DLD1 (cell line): ENCODE data around the gene TCEA3.

Experiments
- in situ Hi-C: cut with HindIII; loops from 2 replicates; pipeline ENCODE4 v1.10.0; 2017; ENCODE audit warnings: low sequenced_read_pairs

TCEA3 gene

GRCh38 chr1:23422241-23422877 is 2.2 kb downstream of the TCEA3 start:
- in situ Hi-C loops = loop anchor here (10.0 kb wide), 1 partner anchor 88 kb away; no protein-coding TSS in a partner anchor

- in situ Hi-C loops = loop anchor here (10.0 kb wide), 1 partner anchor 87 kb away; no protein-coding TSS in a partner anchor
Measured at GRCh38 chr1:23421753-23422240, 2.8 kb downstream of the TCEA3 start.

DNA sequence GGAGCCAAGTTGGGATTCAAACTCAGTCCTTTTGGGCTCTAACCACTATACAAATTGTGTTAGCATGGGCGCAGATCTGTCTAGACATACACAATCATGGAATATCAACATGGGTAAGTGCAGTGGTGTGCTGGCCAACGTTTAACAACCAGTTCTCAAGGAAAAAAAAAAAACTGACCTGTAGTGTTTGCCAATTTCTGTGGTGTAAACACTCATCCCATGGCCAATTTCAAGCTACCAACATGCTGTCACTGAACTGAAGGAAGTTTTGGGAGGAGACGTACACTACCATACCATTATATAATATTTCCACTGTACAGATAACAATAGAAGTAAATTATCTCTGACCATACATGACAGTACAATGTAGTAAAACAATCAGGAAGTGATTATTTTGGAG is 3.2 kb downstream of the TCEA3 start:
- in situ Hi-C loops = loop anchor here (10.0 kb wide), 1 partner anchor 87 kb away; no protein-coding TSS in a partner anchor

DNA sequence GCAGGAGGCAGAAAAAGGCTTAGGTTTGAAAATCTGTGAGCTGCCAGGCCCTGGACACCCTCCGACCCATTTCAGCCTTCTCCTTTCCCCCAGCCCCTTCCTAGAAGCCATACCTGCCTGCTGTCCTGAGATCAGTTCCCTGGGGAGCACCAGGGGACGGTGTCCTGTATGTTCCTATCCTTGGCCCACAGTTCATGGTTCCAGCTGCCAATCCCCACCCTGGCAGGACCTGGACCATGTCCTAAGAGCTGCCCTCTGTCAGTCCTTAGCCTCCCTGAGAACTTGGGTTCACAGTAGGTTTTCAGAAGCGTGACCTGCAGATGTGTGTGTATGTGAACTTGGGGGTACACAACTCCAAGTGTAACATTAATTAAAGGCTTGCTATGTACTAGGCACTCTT is 3.8 kb downstream of the TCEA3 start:
- in situ Hi-C loops = loop anchor here (10.0 kb wide), 1 partner anchor 86 kb away; no protein-coding TSS in a partner anchor

DNA sequence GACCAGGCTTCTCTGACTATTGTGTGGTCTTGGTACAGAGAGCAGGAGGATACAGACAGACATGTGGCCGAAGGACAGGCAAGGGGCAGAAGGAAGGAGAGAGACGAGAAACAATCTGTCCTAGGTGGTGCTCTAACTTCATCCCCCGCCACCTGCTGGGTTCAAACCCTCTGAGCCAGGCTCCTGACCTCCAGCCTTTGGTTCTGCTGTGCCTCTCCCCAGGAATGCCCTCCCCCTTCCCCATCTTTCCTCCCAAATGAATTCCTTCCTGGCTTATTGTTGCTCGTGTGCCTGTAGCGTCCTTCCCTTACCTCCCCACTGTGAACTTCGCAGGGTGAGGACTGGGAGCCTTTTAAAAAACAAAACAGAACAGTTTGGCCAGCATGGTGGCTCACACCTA is 5.4 kb downstream of the TCEA3 start:
- in situ Hi-C loops = no loop called here

GRCh38 chr1:23417570-23417969 is 7.0 kb downstream of the TCEA3 start:
- in situ Hi-C loops = no loop called here

DNA sequence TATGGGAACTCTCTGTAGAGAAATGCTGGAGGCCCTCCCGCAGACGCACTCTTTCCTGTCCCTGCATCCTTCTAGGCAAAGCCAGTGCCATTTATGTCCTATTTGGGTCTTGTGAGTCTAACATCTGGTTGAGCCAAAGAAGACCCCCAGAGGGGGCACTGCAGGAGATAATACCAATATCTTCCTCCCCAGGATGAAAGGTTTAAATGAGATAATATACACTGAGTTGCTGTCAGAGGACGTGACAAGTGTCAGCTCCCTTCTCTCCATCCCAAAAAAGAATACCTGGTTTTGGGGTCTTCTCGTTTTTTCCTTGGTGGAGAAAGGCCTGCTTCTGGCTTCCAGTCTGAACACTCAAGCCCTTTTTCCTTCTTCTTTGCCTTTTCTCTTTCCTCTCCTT is 7.6 kb downstream of the TCEA3 start:
- in situ Hi-C loops = no loop called here

- in situ Hi-C loops = no loop called here
Measured at GRCh38 chr1:23408797-23409290, 15.7 kb downstream of the TCEA3 start.

GRCh38 chr1:23407016-23407630 is 17.4 kb downstream of the TCEA3 start:
- in situ Hi-C loops = no loop called here

- in situ Hi-C loops = no loop called here
Measured at GRCh38 chr1:23405946-23406345, 18.6 kb downstream of the TCEA3 start.

- in situ Hi-C loops = no loop called here
Measured at GRCh38 chr1:23403735-23404486, 20.6 kb downstream of the TCEA3 start.

DNA sequence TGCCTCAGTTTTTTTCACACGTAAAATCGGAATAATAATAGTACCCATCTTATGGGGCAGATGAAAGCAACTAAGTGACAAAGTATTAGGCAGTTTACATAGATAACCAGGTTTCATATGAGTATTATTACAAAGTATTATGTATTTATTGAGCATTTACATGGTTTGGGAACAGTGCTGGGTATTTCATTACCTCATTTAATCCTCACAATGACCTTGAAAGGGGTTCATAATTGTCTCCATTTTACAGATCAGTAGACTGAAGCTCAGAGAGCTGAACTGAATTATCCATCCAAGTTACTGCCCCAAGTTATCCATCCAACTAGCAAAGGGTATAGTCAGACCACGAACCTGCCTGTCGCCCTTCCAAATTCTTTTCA is 21.2 kb downstream of the TCEA3 start:
- in situ Hi-C loops = no loop called here

DNA sequence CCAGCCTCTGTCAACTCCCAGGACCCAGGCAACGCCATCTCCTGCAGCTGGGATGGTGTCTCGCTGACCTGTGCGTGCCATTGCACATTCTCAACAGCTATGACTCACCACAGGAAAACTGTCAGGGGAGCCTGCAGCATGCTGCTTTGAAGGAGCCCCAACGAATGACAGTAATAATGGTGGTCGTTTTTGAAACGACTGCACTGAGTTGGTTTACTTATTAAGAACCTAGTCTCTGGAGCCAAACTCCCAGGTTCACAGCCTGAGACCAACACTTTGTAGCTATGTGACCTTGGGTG is 21.6 kb downstream of the TCEA3 start:
- in situ Hi-C loops = no loop called here

DNA sequence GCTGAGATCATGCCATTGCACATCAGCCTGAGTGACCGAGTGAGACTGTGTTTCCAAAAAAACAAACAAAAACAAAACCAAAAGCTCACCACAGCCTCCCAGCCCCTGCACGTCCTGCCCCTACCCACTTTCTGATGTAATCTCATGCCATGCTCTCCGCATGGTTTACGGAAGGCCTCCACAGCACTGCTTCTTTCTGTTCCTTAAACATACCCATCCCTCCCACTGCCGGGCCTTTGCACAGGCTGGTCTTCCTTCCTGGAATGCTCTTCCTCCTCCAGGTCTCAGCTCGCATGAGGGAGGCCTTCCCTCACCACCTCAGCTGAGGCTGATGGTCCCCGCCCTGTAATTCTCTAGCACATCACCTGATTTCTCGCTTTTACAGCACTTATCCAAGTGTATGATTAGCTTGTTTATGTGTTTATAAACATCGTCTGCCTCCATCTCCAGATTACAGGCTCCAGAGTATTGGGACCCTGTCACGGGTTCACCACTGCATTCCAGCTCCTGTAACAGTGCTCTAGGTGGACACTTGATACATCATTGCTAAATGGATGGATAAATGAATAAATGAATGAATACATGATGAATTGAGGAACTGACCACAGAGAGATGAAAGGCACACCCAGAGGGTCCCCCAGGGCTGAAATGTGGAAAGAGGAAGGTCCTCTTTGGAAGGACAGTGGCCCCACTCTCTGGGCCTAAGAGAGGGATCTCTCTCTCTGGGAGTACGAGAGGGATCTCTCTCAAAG is 22.1 kb downstream of the TCEA3 start:
- in situ Hi-C loops = no loop called here

DNA sequence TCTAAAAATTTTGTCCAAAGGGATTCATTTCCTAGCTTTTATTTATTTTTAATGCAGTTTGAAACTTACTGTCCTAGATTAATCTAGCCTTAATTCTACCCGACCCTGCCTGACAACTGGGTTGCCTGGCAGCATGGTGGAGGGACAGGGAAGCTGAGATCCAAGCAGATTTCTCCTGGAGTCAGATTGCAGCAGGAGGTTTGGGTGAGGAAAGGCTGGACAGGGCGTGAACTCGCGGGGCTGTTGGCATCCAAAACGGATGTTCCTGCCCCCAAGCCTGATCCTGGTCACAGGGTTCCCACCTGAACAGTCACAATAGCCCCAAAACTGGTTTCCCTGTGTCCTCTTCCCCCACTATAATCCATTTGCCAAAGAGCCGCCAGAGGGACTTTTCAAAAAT is 23.2 kb downstream of the TCEA3 start:
- in situ Hi-C loops = no loop called here

DNA sequence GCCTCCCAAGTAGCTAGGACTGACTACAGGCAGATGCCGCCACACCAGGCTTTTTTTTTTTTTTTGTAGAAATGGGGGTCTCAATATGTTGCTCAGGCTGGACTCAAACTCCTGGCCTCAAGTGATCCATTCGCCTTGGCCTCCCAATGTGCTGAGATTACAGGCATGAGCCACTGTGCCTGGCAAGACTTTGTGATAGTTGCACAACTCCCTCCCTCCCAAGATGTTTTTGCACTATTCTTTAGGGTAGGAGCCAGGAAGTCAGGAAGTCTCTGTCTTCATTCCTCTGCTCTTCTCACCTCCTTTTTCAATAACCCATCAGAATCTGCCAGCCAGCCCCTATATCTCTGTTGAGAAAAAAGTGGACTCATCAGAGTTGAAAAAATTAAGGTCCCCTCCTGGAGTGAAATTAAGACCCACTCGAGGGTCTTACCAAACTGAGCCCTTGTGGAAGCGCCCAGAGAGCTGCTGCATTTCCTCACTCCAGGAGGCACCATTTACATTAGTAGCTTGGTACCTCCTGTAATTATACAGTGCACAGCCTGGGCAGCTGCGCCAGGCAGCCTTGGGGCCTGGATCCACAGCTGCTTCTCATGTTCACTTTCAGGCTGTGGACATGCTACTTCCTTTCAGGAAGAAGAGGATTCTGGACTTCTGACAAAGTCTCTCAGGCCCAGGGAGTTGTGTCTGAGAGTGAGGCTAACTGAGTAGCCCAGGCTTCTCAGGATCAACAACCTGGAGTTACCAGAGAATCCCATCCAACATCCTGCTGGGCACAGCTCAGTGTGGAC is 24.0 kb downstream of the TCEA3 start:
- in situ Hi-C loops = no loop called here

GRCh38 chr1:23399229-23399628 is 25.3 kb downstream of the TCEA3 start:
- in situ Hi-C loops = no loop called here

DNA sequence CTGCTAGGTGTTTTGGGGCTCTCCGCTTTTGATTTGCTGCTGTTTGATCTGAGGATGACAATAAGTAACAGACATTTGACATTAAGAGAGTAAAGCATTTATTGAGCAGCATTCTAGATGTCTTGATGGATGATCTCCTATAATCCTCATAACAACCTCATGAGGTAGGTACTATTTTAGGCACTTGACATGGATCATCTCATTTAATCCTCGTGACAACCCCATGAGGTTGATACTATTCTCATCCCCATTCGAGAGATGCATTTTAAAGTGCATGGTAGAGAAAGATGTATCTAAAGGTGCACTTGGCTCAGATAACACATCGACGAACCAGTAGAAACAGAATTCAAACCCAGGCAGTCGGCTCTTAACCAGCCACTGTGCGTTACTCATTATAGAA is 26.6 kb downstream of the TCEA3 start:
- in situ Hi-C loops = no loop called here

DNA sequence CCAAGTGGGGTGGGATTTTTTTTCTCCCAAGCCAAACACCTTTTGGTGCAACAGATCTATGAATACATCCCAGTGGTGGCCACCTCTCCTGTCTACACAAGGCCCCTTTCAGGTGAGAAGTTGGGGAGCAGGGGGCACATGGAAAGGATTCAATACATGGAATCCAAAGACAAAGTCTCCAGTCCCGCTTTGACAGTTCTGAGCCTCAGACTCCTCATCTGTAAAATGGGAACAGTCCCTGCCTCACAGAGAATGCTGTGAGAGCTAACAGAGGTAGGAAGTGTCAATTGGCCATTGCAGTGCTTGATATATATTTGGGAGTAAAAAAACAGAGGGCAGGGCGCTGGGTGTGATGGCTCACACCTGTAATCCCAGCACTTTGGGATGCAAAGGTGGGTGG is 28.2 kb downstream of the TCEA3 start:
- in situ Hi-C loops = no loop called here

DNA sequence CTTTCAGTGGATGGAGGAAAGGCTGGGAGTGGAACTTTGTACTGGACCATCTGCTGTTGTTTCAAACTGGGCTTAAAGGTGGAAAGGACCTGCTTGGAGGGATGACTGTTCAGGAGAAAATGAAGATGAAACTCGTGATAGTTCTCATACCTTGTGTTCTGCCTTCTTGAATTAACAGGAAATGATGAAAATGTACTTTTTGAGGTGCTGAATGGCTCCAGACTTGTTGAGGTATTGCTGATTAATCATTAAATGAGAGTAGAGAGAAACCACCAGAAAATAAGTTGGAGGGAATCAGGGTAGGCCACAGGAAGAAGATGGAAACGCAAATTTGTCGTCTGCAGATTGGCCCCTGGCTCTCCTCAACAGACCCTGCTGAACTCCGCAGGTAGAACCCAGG is 28.7 kb downstream of the TCEA3 start:
- in situ Hi-C loops = no loop called here
